Measurements from ENCODE around the gene RAC3.
"Not testable (repeated sequence)": the region's sequence is repeated elsewhere in the genome, so short reads cannot be mapped to it uniquely, and the experiment has no call there.

The RAC3 gene

GRCh38 chr17:82023447-82024241 lies 7.8 kb upstream of the RAC3 start:
- no peak for DNase-seq (ENCODE audit: low read depth in 2 of 2)

- no peak for DNase-seq (ENCODE audit: low read depth in 2 of 2)
Measured at GRCh38 chr17:82024859-82025258, 6.6 kb upstream of the RAC3 start.

- DNase-seq (ENCODE audit: low read depth in 2 of 2): no peak
Measured at GRCh38 chr17:82025401-82026107, 5.9 kb upstream of the RAC3 start.

- no peak for DNase-seq (ENCODE audit: low read depth in 2 of 2)
Measured at GRCh38 chr17:82028246-82028645, 3.2 kb upstream of the RAC3 start.

GRCh38 chr17:82028966-82029365 lies 2.5 kb upstream of the RAC3 start:
- no peak for DNase-seq (ENCODE audit: low read depth in 2 of 2)

- DNase-seq (ENCODE audit: low read depth in 2 of 2): no peak
Measured at GRCh38 chr17:82029391-82029790, 2.1 kb upstream of the RAC3 start.

- DNase-seq (ENCODE audit: low read depth in 2 of 2): no peak
Measured at GRCh38 chr17:82029990-82030469, 1.4 kb upstream of the RAC3 start.

GRCh38 chr17:82030470-82031302 lies 792 bp upstream of the RAC3 start:
- DNase-seq (ENCODE audit: low read depth in 2 of 2): peak; percentile 82 to 83

- no peak for DNase-seq (ENCODE audit: low read depth in 2 of 2)
Measured at GRCh38 chr17:82031885-82032627, 578 bp downstream of the RAC3 start.

GRCh38 chr17:82033359-82034085 lies 2.0 kb downstream of the RAC3 start:
- no peak for DNase-seq (ENCODE audit: low read depth in 2 of 2)

GRCh38 chr17:82034371-82035011 lies 3.0 kb downstream of the RAC3 start:
- DNase-seq (ENCODE audit: low read depth in 2 of 2): no peak

- DNase-seq (ENCODE audit: low read depth in 2 of 2): no peak
Measured at GRCh38 chr17:82035488-82035887, 4.0 kb downstream of the RAC3 start.

- DNase-seq (ENCODE audit: low read depth in 2 of 2): no peak
Measured at GRCh38 chr17:82035956-82036633, 4.6 kb downstream of the RAC3 start.

GRCh38 chr17:82036634-82037091 lies 5.2 kb downstream of the RAC3 start:
- DNase-seq (ENCODE audit: low read depth in 2 of 2): no peak

- peak; percentile 92 to 97 for DNase-seq (ENCODE audit: low read depth in 2 of 2)
Measured at GRCh38 chr17:82037092-82037888, 5.8 kb downstream of the RAC3 start, which contains the start of gene DCXR. TSS of gene DCXR (minus strand) at chr17:82037697. CDS start at chr17:82037682, 15 bp downstream.

- DNase-seq (ENCODE audit: low read depth in 2 of 2): no peak
Measured at GRCh38 chr17:82037889-82038195, 6.4 kb downstream of the RAC3 start.

- not testable (repeated sequence) for DNase-seq (ENCODE audit: low read depth in 2 of 2)
Measured at GRCh38 chr17:82038796-82039409, 7.4 kb downstream of the RAC3 start.

- DNase-seq (ENCODE audit: low read depth in 2 of 2): no peak
Measured at GRCh38 chr17:82039695-82040299, 8.3 kb downstream of the RAC3 start.
